GM12873 (cell line): ENCODE results near the gene ZNF354B.

ENCODE experiments used
- CTCF ChIP-seq: IDR thresholded peaks from 2 replicates; pipeline ENCODE4 v1.5.1; 2012; ENCODE audit warnings: low read depth, mild to moderate bottlenecking, moderate library complexity, low read length, control low read depth; ENCODE audit not compliant: insufficient read depth; ENCODE audit errors: missing control alignments

Gene ZNF354B

DNA sequence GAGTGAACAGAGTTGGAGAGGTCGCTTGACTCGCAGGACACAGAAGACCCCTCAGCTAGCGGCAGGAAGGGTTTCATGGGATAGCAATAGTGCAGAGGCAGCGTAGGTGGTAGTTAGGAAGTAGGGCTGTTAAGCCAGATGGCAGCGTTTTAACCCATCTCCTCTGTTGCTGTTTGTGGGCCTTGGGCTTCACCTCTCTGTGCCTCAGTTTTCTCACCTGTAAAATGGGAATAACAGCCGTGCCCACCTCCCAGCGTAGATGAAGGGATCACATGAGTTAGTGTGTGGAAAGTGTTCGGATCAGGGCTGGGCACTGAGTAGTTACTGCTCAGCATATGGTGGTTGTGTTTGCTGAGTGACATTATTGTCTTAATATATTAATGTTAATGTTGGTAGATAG is 1.9 kb downstream of the ZNF354B start:
- no peak for TF ChIP-seq CTCF

DNA sequence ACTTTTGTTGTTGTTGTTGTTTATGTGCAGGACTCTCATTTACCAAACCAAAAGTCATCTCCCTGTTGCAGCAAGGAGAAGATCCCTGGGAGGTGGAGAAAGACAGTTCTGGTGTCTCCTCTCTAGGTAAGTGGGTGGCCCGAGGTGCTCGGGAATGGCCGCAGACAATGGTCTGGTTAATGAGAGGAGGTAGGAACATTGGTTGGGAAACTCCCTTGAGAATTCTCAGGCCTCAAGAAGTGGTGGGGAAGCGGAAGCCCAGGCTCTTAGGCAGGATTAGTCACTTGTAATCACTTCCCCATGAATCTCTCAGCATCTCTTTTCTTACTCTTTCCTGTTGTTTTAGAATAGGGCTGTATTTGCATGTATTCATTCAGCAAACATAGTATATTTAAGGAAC is 7.2 kb downstream of the ZNF354B start:
- TF ChIP-seq CTCF = no peak

DNA sequence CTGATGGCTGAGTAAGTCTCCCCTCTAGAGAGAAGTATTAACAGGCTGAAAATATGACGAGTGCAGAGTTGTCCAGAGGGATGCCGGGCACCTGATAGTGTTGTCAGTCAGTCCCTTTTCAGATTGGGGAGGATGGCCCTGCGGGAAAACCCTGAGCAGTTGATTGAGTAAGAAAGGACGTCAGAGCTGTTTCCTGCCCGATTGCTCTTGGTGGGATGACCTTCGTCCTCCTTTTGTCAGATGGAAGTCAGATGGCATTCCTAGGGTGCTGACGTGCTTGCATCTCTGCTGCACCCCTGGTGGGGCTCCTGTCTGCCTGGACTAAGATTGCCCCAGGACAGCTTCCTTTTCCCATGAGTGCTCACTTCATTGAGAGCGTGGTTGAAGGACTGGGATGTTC is 9.8 kb downstream of the ZNF354B start:
- no peak for TF ChIP-seq CTCF

GRCh38 chr5:178870411-178870810 is 10.7 kb downstream of the ZNF354B start:
- no peak for TF ChIP-seq CTCF

DNA sequence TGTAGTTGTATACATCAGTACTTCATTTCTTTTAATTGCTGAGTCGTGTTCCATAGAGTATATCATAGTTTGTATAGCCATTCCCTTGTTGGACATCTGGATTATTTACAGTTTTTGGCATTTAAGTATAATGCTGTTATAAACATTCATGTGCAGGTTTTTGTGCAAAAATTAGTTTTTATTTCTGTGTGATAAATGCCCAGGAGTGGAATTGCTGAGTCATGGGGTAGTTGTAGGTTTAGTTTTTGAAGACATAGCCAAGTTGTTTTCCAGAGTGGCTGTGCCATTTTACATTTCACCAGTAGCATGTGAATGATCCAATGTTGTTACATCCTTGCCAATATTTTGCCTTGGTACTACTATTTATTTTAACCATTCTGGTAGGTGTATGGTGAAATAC is 12.5 kb downstream of the ZNF354B start:
- no peak for TF ChIP-seq CTCF

GRCh38 chr5:178883815-178884430 is 24.2 kb downstream of the ZNF354B start:
- TF ChIP-seq CTCF = no peak

DNA sequence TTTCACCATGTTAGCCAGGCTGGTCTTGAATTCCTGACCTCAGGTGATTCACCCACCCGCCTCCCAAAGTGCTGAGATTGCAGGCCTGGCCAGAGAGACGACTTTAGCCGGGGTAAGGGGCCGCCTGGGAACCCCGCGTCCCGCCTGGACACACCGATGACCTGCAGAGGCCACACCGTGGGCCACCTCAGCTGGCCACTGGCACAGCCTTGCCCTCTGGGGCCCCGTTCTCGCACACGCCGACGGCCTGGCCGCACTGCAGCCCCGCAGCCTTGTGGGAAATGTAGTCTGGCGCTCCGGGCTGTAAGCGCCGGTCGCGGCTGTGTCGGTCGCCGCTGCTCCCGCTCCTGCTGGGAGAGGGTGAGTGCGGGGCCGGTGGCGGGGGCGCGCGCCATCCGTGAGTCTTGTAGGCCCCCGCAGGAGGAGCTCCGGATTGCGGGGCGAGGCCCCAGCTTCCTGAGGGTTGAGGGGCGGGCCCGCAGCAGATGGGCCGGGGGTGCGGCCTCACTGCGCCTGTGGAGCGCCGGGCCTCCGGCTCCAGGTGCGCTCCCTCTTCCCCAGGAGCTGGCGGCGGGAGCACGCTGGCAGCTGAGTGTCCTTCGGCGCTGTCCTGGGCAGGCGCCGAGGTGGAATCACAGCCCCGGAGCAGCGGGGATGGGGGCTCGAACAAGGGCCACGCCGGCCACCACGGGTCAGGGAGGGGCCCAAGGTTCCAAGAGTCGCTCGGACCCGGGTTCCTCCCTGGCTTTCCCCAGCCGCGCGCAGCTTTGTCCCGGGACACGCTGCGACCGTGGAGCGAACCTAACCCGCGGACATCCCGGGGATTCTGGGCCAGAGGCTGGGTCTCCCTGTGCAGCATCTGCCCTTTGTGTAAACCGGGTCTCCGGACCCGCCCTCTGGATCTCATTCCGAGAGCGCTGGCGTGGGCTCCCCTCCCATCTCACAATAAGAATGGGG is 36.1 kb downstream of the ZNF354B start, which contains the start of gene ZFP2:
Gene ZFP2, plus strand, starts transcription at position 299 of the 957 bp plus-strand sequence. CDS start 35,401 bp downstream, outside the sequence.
- no peak for TF ChIP-seq CTCF
